Mucosa of rectum (tissue), 2 donors: ENCODE measurements around the gene PEPD.

Experiments used
- H3K27ac ChIP-seq, 2 donors: one replicate each; pipeline ENCODE4 v1.7.0; 2013; ENCODE audit warnings: inconsistent platforms in 2 of 2, low read depth in 2 of 2, low read length in 2 of 2
- H3K27me3 ChIP-seq, 2 donors: one replicate each; pipeline ENCODE4 v1.7.0; 2013; ENCODE audit warnings: low read length in 2 of 2; ENCODE audit not compliant: control insufficient read depth in 2 of 2, insufficient read depth in 2 of 2
- H3K36me3 ChIP-seq, 2 donors: one replicate each; pipeline ENCODE4 v1.7.0; 2013; ENCODE audit warnings: low read length in 2 of 2; ENCODE audit not compliant: control insufficient read depth in 2 of 2, insufficient read depth in 2 of 2
- H3K4me1 ChIP-seq, 2 donors: one replicate each; pipeline ENCODE4 v1.7.0; 2013; ENCODE audit warnings: low read length in 2 of 2, mild to moderate bottlenecking in 1 of 2; ENCODE audit not compliant: control insufficient read depth in 2 of 2, insufficient read depth in 2 of 2
- H3K4me3 ChIP-seq, 2 donors: one replicate each; pipeline ENCODE4 v1.7.0; 2013; ENCODE audit warnings: low read length in 2 of 2
- H3K9ac ChIP-seq, 2 donors: one replicate each; pipeline ENCODE4 v1.7.0; 2013; ENCODE audit warnings: low read length in 2 of 2, low read depth in 1 of 2, mild to moderate bottlenecking in 1 of 2
- H3K9me3 ChIP-seq, 2 donors: one replicate each; pipeline ENCODE4 v1.7.0; 2013; ENCODE audit warnings: low read length in 2 of 2; ENCODE audit not compliant: control insufficient read depth in 2 of 2
- donor health status: healthy.
- donor health status: Normal muscosa, but diverticular disease.

Gene PEPD

DNA sequence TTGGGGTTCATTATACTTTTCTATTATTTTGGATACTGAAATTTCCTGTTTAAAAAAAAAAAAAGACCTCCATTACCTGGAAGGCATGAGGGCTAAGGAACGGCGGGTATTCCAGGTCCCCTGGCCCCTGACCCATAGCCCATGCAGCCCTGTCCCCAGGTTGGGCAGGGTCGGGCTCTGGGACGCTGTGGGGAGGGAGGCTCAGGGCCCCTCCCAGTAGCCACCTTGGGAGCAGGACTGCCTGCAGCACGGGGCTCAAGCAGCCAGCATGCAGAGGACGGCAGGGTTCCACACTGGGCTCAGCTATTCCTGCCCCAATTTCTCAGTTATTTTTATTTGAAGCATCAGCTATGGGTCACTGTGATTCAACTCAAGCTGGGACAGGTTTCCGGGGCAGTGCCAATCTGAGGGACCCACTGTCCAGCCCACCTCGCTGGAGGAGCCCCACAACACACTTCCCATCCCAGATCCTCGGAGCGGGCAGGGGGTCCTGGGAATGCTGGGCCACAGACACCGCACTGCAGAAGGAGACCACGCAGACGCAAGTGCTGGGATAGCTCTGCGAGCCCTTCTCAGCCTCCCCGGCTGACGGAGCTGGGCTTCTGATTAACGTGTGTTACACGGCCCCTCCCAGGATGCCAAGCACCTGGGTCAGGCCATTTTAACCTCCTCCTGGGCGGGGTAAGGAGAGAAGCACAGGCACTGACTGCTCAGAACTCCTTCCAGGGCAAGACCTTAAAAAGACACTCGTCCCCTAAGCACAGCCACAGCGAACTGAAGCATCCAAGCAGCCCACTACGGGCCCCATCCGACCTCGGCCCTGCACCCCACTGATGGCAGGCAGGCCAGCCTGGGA is 60.1 kb downstream of the PEPD start:
- no peak overlapping the region for H3K9ac ChIP-seq
- no peaks in the 10 kb centered on the region for H3K36me3 ChIP-seq
- no peak overlapping the region for H3K27ac ChIP-seq
- no peaks in the 10 kb centered on the region for H3K4me1 ChIP-seq
- no peak overlapping the region for H3K4me3 ChIP-seq
- no peaks in the 10 kb centered on the region for H3K9me3 ChIP-seq
- H3K27me3 ChIP-seq: no peaks in the 10 kb centered on the region

- H3K9me3 ChIP-seq: no peaks in the 10 kb centered on the region
- no peaks in the 10 kb centered on the region for H3K27me3 ChIP-seq
- H3K27ac ChIP-seq: no peak overlapping the region
- no peaks in the 10 kb centered on the region for H3K4me1 ChIP-seq
- no peak overlapping the region for H3K4me3 ChIP-seq
- H3K36me3 ChIP-seq: no peaks in the 10 kb centered on the region
- H3K9ac ChIP-seq: no peak overlapping the region
Observed at GRCh38 chr19:33460221-33460908, 61.2 kb downstream of the PEPD start.

- H3K4me1 ChIP-seq: no peaks in the 10 kb centered on the region
- H3K27me3 ChIP-seq: no peaks in the 10 kb centered on the region
- H3K9me3 ChIP-seq: no peaks in the 10 kb centered on the region
- H3K27ac ChIP-seq: no peak overlapping the region
- no peak overlapping the region for H3K4me3 ChIP-seq
- H3K9ac ChIP-seq: no peak overlapping the region
- no peaks in the 10 kb centered on the region for H3K36me3 ChIP-seq
Observed at GRCh38 chr19:33459222-33460090, 62.1 kb downstream of the PEPD start.

GRCh38 chr19:33458807-33459206 is 62.8 kb downstream of the PEPD start:
- no peaks in the 10 kb centered on the region for H3K9me3 ChIP-seq
- H3K36me3 ChIP-seq: no peaks in the 10 kb centered on the region
- no peaks in the 10 kb centered on the region for H3K27me3 ChIP-seq
- no peak overlapping the region for H3K9ac ChIP-seq
- H3K27ac ChIP-seq: no peak overlapping the region
- H3K4me3 ChIP-seq: no peak overlapping the region
- H3K4me1 ChIP-seq: no peaks in the 10 kb centered on the region

GRCh38 chr19:33458171-33458633 is 63.4 kb downstream of the PEPD start:
- Histone ChIP-seq H3K4me1 (no peaks in the 10 kb centered on the region), H3K27ac (no peak overlapping the region), H3K4me3 (no peak overlapping the region), H3K36me3 (no peaks in the 10 kb centered on the region), H3K27me3 (no peaks in the 10 kb centered on the region), H3K9ac (no peak overlapping the region), H3K9me3 (no peaks in the 10 kb centered on the region)

GRCh38 chr19:33456845-33457220 is 64.8 kb downstream of the PEPD start:
- Histone ChIP-seq H3K9ac (no peak overlapping the region), H3K27ac (no peak overlapping the region), H3K4me1 (no peaks in the 10 kb centered on the region), H3K27me3 (no peaks in the 10 kb centered on the region), H3K9me3 (no peaks in the 10 kb centered on the region), H3K4me3 (no peak overlapping the region), H3K36me3 (no peaks in the 10 kb centered on the region)

GRCh38 chr19:33456076-33456844 is 65.3 kb downstream of the PEPD start:
- Histone ChIP-seq H3K9me3 (no peaks in the 10 kb centered on the region), H3K36me3 (no peaks in the 10 kb centered on the region), H3K27ac (no peak overlapping the region), H3K4me1 (no peaks in the 10 kb centered on the region), H3K27me3 (no peaks in the 10 kb centered on the region), H3K9ac (no peak overlapping the region), H3K4me3 (no peak overlapping the region)

DNA sequence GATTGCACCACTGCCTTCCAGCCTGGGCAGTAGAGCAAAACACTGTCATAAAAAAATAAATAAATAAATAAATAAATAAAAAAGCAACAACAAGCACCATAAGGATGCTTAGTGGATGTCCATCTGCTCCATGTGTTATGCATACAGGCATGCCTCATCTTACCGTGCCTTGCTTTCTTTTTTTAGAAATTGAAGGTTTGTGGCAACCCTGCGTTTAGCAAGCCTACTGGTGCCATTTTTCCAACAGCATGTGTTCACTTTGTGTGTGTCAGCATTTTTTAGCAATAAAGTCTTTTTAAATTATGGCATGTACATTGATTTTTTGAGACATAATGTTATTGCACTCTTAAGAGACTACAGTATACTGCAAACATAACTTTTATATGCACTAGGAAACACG is 68.3 kb downstream of the PEPD start:
- Histone ChIP-seq H3K27me3 (no peaks in the 10 kb centered on the region), H3K4me3 (no peak overlapping the region), H3K9ac (no peak overlapping the region), H3K9me3 (no peaks in the 10 kb centered on the region), H3K36me3 (no peaks in the 10 kb centered on the region), H3K27ac (no peak overlapping the region), H3K4me1 (no peaks in the 10 kb centered on the region)

GRCh38 chr19:33450689-33451088 is 70.9 kb downstream of the PEPD start:
- no peak overlapping the region for H3K4me3 ChIP-seq
- no peaks in the 10 kb centered on the region for H3K36me3 ChIP-seq

More at GRCh38 chr19:33450689-33451088, 70.9 kb downstream of the PEPD start:
- H3K9ac ChIP-seq: no peak overlapping the region
- H3K27ac ChIP-seq: no peak overlapping the region
- H3K27me3 ChIP-seq: no peaks in the 10 kb centered on the region
- H3K4me1 ChIP-seq: no peaks in the 10 kb centered on the region
- no peaks in the 10 kb centered on the region for H3K9me3 ChIP-seq
